Fibroblast of pulmonary artery (primary cell): ENCODE data around the gene UBE3D.
"Not testable (repeated sequence)": the region's sequence is repeated elsewhere in the genome, so short reads cannot be mapped to it uniquely, and the experiment has no call there.

ENCODE experiments used
- DNase-seq: peaks from one replicate; pipeline ENCODE4 v3.0.0-alpha.2; 2010; ENCODE audit warnings: low read depth
- H3K4me3 ChIP-seq: replicated peaks from 2 replicates; pipeline ENCODE4 v1.5.1; 2011; ENCODE audit warnings: low read depth, mild to moderate bottlenecking, control low read depth, low read length, moderate library complexity
- CTCF ChIP-seq: IDR thresholded peaks from 2 replicates; pipeline ENCODE4 v1.5.1; 2011; ENCODE audit warnings: mild to moderate bottlenecking, control low read depth, low read length, inconsistent platforms; ENCODE audit errors: missing control alignments

UBE3D gene

GRCh38 chr6:82954937-82955577 is 110.6 kb downstream of the UBE3D start:
- H3K4me3 ChIP-seq, result no peak overlapping the region
- peak; percentile 50 for DNase-seq
- no peak for TF ChIP-seq CTCF

- no peak overlapping the region for H3K4me3 ChIP-seq
- no peak for TF ChIP-seq CTCF
- no peak for DNase-seq
These were observed 111.3 kb downstream of the UBE3D start for GRCh38 chr6:82954356-82954755.

GRCh38 chr6:82953871-82954270 is 111.8 kb downstream of the UBE3D start:
- no peak for TF ChIP-seq CTCF
- H3K4me3 ChIP-seq, result no peak overlapping the region
- peak; percentile 32 for DNase-seq

- DNase-seq, result no peak
- H3K4me3 ChIP-seq, result no peak overlapping the region
- TF ChIP-seq CTCF, result no peak
These were observed 113.7 kb downstream of the UBE3D start for GRCh38 chr6:82951935-82952334.

GRCh38 chr6:82951389-82951788 is 114.3 kb downstream of the UBE3D start:
- H3K4me3 ChIP-seq, result no peak overlapping the region
- no peak for DNase-seq
- no peak for TF ChIP-seq CTCF

- H3K4me3 ChIP-seq, DNase-seq: not testable (repeated sequence)
These were observed 134.7 kb downstream of the UBE3D start for GRCh38 chr6:82930915-82931314.

GRCh38 chr6:82924799-82925535 is 140.7 kb downstream of the UBE3D start:
- TF ChIP-seq CTCF, result no peak
- H3K4me3 ChIP-seq, result no peak overlapping the region
- DNase-seq, result peak; percentile 60
